GM20431 (cell line): ENCODE data around the gene MGAM2.

ENCODE experiments used
- in situ Hi-C: fragments of 300-500 bp; cut with MseI, MboI; formaldehyde crosslinking; loops from one replicate; pipeline ENCODE4 v1.15.0; 2020; ENCODE audit warnings: low sequenced_read_pairs; ENCODE audit not compliant: unreplicated experiment

Gene MGAM2

GRCh38 chr7:142114207-142114606 is 2.7 kb downstream of the MGAM2 start:
- in situ Hi-C loops, result no loop called here

- in situ Hi-C loops, result no loop called here
Observed at GRCh38 chr7:142120524-142120923, 9.0 kb downstream of the MGAM2 start.

- in situ Hi-C loops, result no loop called here
Observed at GRCh38 chr7:142123184-142123583, 11.7 kb downstream of the MGAM2 start.

DNA sequence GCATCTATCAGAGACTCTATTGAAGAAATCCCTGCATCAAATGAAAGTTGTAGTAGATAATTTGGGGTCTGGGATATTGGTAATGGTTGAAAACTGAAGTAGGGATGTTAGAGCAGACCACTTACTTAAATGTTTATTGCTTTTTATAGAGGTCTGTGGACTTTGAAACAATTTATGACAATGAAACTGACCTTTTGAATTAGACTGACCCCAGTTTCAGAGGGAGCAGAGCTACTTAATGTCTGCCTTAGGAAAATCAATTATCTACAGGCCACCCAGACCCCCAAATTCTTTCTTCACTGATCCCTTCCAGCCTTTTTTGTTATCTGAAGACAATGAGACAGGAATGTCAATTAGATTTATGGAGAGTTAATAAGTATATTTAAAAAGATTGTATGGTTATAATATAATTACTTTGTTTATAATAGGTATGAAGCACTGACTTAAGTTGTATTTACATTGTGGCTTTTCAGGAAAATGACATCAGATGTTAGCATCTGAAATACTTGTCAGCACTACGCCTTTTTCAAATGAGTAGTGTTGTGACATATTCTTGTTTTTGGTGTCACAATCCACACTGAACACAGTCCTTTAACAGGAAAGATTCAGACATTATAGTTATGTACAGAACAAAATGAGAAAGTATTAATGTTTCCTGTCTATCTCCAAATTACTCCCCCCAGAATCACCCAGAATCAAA is 13.9 kb downstream of the MGAM2 start:
- in situ Hi-C loops, result no loop called here

DNA sequence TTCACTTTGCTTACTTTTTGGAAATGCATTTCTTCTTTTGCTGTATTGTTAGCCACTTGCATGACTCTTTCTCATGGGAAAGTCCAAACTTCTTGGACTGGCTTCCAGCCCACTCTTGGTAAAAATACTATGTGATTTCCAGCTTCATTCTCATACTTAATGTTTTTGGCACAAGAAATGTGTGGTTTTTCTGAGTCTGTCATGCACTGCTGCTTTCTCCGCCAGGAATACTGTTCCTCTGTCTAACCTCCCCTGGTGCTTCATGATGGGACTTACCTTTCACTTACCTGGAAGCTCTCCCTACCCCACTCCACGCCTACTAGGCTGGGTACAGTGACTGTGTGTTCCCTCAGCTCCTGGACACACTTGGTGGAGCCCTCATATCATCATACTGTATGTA is 18.7 kb downstream of the MGAM2 start:
- in situ Hi-C loops, result no loop called here

DNA sequence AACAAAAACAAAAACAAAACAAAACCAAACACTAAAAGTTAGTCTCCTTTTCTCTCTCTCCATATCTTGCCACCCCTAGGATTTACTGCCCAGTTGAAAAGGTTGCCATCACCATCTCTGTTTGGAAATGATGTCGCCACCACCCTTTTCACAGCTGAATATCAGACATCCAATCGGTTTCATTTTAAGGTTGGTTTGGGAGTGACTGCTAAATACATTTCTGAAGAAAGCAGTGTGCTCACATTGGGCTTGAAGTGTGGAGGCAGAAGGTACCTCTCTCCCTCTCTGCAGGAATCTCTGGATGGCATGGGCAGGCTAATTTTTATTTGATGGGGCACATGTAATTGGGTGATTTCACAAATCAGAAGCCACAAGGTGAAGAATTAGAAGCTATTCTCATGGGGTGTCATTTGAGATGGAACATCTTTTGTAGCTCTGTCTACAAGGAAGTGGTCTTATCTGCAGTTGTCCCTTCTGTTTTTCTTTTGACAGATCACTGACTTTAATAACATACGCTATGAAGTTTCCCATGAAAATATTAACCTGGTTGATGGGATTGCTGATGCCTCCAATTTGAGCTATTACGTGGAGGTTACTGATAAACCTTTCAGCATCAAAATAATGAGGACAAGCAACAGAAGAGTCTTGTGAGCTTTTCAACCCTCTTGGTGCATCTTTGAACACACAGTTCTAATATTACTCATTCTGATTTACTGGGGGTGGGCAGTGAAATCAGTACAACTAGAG is 20.1 kb downstream of the MGAM2 start:
- in situ Hi-C loops, result no loop called here

DNA sequence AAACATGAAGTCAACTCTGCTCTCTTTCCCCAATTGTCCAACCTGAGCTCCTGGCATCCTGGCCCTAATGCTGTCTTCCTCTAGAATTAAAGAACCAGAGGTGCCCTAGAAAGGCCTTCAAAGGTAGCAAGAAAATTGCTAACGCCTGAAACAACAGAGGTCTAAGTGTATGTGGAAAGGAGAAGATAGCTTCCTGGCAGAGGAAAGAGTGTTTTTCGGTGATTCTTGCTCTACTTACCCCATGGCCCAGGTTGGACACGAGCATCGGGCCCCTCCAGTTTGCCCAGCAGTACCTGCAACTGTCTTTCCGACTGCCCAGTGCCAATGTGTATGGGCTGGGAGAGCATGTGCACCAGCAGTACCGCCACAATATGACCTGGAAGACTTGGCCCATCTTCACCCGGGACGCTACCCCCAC is 22.2 kb downstream of the MGAM2 start:
- in situ Hi-C loops, result no loop called here

- in situ Hi-C loops, result no loop called here
Observed at GRCh38 chr7:142134909-142135308, 23.4 kb downstream of the MGAM2 start.

GRCh38 chr7:142138996-142139395 is 27.5 kb downstream of the MGAM2 start:
- in situ Hi-C loops, result no loop called here

- in situ Hi-C loops, result no loop called here
Observed at GRCh38 chr7:142139597-142140400, 28.3 kb downstream of the MGAM2 start.

DNA sequence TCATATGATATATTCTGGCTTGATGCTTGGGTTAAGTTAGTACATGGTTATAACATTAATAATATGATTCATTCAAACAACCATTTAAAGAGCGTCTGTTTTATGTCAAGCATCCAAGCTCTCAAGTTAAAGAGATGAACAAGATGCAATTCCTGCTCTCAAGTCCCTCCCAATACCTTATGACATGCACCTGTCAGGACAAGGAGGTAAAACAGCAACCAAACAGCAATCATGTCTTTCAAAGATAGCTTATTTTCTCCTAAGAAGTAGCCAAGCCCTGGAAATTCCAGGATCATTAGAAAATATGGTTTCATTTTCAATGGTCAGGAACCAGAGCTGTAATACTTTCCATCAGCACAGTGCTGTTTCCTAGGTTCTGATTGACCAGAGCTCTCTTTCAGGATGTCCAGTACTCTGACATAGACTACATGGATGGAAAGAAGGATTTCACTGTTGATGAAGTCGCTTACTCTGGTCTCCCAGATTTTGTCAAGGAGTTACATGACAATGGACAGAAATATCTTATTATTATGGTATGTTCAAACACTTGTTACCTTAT is 29.0 kb downstream of the MGAM2 start:
- in situ Hi-C loops, result no loop called here

- in situ Hi-C loops, result no loop called here
Observed at GRCh38 chr7:142142702-142143101, 31.2 kb downstream of the MGAM2 start.

DNA sequence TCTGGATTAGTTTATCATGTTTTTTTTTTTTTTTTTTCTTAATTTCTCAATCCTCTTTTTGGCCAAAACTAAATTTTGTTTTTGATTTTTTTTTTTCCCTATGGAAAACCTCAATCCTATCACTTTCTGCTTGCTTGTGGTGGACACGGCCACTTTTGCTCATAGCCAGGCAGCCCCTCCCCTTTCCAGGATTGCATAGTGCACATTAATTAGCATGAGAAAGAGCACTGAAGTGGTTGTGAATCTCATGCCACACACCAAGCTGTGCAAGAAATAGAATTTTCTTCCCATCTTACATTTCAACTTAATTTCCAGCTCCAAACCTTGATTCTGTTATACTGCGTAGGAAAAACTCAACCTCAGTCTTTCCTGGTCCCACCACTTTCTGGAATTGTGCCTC is 34.6 kb downstream of the MGAM2 start:
- in situ Hi-C loops, result no loop called here

DNA sequence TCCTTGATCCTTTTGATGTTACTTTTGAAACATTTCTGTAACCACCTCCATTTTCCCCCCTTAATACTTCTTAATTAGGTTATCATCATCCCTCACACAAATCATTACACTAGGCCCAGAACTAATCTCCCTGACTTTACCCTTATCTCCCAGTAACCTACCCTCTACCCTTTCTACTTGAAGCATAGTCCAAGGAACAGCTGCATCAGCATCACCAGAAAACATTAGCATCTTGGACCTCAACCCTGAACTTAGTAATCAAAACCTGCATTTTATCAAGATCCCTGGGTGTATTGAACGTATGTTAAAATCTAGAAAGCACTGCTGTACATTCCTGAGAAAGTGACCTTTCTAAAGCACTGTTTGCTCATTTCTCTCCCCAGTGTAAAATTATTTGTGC is 38.8 kb downstream of the MGAM2 start:
- in situ Hi-C loops, result no loop called here

DNA sequence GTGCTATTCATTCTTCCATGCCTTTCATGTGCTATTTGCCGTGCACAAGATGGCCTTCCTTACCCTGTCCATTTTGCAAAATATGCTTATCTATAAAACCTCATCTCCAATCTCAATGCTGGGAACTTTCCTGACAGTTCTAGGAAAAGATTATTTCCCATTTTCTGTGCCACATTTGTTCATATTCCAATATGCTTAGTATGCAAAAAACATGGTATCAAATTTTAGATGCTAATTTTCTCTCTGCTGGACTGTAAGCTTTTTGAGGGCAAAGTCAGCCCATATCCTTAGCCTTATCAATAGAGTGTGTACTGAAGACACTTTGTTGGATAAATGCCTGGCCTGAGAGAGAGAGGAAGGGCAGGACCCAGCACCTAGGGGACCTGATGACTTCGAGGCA is 39.4 kb downstream of the MGAM2 start:
- in situ Hi-C loops, result no loop called here

DNA sequence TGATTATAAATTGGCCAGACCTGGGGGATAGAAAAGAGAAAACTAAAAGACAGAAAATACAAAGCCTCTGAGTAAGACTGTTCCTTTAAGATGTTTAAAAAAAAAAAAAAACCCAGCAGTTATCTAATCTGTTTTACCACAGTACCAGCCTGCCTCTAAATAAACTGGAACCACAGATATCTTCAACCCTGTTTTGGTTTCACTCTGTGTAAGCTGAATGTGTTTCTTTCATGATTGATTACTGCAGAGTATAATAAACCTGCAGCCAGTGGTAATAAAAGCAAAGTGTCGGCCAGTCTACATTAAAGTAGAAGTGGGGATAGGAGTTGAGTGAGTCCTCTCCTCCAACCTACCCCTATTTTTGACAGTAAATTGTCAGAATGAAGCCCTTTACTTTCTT is 40.6 kb downstream of the MGAM2 start:
- in situ Hi-C loops, result no loop called here

DNA sequence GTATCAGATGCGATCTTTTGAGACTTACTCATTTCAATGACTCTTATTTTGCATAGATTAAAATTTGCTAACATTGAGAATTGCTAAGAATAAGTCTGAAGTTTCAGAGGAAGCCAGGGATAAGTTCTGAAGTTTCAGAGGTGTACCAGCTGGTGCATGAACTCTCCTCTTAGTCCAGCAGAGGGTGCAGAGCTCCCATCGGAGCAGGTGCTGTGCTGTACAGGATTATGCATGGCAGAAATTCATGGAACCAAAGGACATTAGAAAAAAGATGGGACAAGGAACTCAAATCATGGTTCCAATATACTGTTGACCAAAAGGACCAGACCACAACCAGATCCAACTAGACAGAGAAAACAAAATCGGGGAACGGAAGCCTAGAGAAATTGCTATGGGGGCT is 41.9 kb downstream of the MGAM2 start:
- in situ Hi-C loops, result no loop called here

GRCh38 chr7:142158736-142159496 is 47.4 kb downstream of the MGAM2 start:
- in situ Hi-C loops, result no loop called here

DNA sequence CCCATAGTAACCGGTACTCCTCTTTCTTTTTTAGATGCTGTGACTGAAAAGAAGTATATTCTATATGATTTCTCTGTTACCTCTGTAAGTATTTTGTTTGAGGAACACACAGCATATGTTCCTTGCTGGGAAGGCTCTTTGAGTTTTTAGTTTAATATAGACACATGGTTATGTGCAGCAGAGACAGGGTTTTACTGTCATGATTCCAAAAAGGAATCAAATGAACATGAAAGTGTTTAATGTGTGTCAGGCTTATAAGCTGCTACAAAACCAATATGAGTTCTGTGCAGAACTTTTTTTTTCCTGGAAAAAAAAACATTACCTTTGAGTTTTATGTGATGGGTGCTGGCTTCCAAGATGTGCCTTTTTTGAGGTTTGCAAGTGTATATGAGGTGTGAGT is 50.4 kb downstream of the MGAM2 start:
- in situ Hi-C loops, result no loop called here

DNA sequence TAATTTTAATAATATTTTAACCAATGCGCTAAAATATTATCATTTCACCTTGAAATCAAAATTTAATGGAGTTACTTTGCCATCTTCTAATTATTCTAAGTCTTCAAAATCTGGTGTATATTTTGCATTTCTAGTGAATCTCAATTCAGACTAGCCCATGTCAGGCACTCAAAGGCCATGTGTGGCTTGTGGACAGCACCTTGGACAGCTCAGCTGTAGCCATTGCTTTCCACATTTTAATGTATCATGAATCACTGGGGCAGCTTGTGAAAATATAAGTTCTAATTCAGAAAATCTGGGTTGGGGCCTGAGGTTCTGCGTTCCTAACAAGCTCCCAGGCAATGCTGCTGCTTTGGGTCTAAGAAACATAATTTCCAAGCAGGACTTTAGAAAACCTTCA is 57.2 kb downstream of the MGAM2 start:
- in situ Hi-C loops, result no loop called here
